Dermis microvascular lymphatic vessel endothelial cell (primary cell): Measurements from ENCODE around the gene C11orf54. TPM values are rescaled to one million over a fixed set of nuclear protein-coding genes. Genes with fewer than 3 reads are reported as not detected.
"Not testable (repeated sequence)": the region's sequence is repeated elsewhere in the genome, so short reads cannot be mapped to it uniquely, and the experiment has no call there.

Source experiments
- DNase-seq, 2 donors: peaks; one replicate each; pipeline versions ENCODE4 v3.0.0 to v3.0.0-alpha.2; 2010; ENCODE audit warnings: low read depth in 2 of 2
- total RNA-seq: library from RNA; depleted of rRNA; stranded (reverse); fragments of >200 nt; gene quantifications from 2 replicates; pipeline ENCODE4 v1.2.1, GENCODE V29; 2014

Gene C11orf54
- total RNA-seq, 1 donor from 2014 or later: 9.2 TPM

DNA sequence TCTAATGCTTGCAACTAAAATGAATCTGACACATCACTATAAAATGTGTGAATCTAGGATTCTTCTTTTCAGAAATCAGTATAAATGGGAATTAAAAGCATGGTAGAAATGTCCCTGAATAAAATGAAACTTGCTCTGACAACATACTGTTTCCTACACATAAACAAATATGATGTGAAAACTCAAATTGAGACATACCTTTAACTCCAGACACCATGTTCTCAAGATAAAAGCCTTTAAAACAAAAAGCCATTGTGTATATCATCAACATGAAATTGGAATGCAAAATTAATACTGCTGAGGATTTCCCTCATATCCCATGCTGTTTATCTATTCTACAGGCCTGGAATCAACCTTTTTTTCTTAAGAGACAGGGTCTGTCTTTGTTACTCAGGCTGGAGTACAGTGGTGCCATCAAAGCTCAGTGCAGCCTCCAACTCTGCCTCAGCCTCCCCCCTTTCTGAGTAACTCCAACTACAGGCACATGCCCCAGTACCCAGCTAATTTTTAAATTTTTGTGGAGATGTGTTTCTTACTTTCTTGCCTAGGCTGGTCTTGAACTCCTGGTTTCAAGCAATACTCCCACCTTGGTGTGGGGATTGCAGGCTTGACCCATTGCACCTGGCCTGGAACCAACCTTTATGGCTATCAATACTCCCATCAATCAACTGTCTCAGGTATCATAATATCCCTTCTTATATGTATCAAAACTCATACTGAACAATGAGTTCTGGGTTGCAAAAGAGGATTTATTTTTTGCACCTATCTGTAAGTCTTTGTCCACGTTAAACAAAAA is 6.8 kb upstream of the C11orf54 start:
- no peak for DNase-seq

DNA sequence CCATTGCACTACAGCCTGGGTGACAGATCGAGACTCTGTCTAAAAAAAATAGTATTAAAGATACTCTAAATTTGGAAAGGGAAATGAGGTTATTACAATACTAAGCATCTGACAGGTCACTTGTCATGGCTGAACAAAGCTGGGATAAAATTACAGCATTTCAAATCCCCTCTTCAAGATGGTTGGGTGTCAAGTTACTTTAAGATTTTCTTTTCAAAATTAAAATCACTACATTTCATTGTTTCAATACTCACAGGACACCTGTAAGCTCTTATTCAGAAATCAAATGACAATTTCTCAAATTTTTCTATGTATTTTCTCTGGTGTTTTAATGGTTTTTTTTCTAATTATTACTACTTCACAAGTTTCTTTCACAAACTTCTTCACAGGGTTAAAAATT is 5.8 kb upstream of the C11orf54 start:
- no peak for DNase-seq

DNA sequence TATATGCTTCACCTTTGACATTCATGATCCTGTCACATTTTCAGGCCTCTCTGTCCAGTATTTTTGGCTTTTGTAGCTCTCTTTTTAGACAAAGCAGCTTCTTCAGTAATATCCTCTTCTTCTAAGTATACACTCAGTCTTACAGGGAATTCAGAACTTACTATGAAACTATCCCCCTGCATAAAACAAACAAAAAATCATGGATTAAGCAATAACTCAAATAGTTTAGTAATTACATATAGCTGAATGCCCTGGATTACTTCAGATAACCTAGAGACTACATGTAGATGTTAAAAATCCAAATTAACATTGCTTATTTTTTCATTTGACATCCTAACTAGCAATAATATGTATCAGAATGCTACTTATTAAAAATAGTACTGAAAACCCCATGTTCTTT is 5.3 kb upstream of the C11orf54 start:
- DNase-seq: no peak

DNA sequence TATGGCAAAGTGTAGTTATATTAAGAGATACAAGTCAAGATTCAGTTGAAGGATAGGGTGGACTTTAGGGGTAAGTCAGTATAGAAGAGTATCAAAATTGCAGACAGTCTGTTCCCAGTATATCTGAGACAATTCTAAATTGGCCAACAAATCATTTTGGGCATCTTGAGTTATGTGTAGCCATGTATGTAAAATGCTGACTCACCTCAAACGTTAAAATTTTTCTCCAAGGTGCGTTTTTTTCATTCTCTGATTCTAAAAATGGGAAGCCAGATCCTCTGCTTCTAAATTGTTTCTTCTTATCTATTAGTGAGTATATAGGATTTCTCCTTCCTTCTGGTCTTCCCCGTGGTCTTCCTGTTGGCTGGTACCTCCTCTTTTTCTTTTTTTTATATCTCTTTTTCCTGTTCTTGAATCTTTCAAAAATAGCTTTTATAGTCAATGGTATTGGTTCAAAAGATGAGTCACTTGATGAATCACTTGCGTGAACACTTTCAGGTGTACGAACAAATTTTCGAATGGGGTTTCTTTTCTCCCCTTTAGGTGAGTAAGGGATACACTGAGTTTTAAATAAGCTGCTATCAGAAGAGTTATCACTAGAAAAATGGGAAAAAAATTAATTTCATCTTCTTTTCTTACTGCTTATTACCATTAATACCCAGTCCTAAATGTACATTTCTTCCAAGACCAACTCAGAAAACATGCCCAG is 3.4 kb upstream of the C11orf54 start:
- DNase-seq: peak in 1 of 2 donors; percentile 52

DNA sequence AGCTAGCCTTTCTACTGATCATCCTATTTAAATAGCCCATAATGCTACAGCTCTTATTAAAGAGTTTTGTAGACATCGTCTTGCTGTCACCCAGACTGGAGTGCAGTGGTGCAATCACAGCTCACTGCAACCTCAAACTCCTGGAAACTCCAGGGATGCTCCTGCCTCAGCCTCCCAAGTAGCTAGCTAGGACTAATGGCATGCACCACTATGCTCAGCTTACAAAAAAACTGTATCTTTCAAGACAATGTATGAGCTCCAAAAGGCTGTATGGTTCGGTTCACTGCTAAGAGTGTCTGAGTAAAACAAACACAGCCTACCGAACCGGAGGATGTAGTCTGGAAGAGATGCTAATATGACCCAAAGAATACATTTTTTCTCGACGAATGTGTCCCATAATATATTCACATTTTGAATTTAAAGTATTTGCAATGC is 2.8 kb upstream of the C11orf54 start:
- peak in 1 of 2 donors; percentile 12 for DNase-seq

DNA sequence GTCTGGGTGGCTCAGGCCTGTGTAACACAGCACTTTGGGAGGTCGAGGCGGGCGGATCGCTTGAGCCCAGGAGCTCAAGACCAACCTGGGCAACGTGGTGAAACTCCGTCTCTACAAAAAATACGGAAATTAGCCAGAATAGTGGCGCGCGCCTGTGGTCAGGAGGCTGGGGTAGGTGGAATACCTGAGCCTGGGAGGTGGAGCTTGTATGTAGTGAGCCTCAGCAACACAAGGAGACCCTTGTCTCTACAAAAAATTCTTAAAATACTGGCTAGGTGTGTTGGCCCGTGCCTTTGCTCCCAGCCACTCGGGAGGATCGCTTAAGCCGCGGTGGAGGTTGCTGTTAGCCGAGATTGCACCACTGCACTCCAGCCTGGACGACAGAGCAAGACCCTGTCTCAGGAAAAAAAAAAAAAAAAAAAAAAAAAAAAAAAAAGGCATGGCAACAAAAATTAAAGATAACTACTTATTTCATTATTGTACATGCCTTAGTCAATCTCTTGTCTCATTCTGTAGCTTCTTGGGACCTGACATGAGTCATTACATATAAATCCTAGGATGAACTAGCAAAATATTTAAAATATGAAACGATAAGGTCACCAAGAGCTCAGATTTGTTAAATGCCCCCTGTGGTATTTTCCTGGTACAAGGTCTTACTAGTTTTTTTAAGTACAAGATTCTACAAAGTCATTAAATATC is 1.3 kb upstream of the C11orf54 start:
- DNase-seq: peak in 1 of 2 donors; percentile 21

DNA sequence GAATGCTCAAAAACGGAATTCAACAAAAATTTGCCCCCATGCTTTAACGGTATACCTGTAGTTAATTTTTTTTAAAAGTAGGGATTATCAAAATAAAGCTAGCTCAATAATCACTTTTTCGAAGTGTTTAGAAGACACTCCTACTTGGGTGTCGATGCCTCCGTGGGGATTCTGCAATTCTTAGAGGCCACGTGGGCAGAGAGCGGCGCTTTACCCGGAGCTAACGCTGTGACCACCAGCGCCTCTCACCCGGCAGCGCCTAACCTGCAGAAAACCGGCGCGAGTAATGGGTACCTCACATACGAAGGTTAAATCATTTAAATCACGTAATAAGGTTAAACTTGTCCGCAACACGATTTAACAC is 760 bp upstream of the C11orf54 start:
- DNase-seq: peak in 1 of 2 donors; percentile 73

DNA sequence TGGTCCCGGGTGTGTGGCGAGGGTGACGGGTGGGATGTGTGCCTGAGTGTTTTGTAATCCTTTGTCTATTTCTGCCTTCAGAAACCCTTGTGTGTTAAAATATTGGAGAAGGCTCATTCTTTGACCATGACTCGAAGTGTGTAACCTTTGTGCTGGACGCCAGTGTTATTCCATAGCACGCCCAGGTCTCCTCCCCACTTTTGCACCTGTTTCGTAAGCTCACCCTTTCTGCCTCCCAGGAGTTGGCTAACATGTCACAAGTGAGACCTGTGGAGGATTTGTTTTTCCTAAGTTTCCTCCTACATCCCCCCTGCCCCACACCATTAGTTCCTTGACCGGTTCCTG is 382 bp downstream of the C11orf54 start:
- DNase-seq: peak; percentile 61 to 75

DNA sequence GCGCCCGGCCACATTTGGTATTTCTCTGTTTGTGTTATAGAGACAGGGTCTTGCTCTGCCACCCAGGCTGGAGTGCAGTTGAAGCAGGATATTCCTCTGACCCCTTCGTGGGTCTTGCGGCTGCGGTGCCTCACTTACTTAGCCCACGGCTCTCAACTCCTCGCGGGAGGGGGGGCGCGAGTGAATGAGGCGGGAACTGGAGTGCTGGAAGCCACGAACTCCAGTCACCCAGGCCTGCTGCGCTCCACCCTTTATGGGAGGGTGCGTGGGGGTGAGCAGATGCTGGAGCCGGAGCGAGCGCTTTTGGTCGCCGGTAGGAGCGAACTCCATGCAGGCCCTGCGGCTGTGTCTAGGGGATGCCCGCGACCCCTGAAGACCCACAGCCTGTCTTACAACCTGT is 1.8 kb downstream of the C11orf54 start:
- DNase-seq: no peak

DNA sequence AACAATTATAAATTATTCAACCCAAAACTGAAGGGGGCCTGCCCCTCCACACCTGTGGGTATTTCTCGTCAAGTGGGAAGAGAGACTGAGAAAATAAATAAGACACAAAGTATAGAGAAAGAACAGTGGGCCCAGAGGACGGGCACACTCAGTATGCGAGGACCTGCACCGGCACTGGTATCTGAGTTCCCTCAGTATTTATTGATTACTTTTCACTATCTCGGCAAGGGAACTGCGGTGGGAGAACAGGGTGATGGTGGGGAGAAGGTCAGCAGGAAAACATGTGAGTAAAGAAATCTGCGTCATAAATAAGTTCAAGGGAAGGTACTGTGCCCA is 3.2 kb downstream of the C11orf54 start:
- no peak for DNase-seq

DNA sequence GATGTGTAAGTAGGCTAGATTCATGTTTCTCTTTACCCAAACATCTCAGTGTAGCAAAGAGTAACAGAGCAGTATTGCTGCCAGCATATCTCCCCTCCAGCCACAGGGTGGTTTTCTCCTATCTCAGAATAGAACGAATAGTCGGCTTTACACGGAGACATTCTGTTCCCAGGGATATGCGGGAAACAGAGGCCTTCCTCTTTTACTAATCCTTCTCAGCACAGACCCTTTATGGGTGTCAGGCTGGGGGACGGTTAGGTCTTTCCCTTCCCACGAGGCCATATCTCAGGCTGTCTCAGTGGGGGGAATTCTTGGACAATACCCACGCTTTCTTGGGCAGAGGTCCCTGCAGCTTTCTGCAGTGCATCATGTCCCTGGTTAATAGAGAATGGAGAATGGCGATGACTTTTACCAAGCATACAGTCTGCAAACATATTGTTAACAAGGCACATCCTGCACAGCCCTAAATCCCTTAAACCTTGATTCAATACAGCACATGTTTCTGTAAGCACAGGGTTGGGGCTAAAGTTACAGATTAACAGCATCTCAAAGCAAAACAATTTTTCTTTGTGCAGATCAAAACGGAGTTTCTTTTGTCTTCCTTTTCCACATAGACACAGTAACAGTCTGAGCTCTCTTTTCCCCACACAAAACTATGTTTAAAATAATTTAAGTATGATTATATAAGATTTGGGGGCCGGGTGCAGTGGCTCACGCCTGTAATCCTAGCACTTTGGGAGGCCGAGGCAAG is 3.7 kb downstream of the C11orf54 start:
- DNase-seq: not testable (repeated sequence)

DNA sequence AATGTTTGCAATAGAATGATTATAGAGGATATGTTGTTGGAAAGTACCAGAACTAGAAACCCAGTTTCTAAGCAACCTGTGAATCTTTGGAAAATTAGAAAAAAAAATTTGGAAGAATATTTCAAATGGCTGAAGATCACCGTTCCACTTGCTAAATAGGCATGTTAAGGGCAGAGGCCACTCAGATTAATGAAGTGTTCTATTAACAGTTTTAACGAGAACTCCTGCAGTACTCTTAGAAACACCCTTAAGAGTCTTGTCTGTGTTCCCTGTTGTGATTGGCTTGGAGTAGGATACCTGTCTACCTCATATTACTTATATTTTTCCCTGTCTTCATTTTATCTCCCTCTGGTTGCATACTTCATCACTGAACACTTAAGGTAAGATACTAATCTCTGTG is 4.6 kb downstream of the C11orf54 start:
- DNase-seq: no peak

DNA sequence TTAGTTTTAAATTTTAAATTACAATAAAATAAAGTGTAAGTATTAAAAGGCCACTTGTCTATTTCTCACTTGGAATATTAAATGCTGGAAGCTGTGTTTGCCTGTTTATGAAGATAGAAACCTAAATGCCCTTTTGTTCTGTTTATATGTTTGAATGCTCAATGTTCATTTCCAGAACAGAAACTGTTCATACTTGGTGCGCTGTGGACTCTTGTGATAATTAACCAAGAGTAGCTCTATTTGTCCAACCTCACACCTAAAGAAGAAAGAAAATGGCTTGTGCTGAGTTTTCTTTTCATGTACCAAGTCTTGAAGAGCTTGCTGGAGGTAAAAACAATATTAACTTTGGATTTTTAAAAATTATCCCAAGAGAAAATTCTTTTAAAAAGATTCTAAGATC is 5.7 kb downstream of the C11orf54 start:
- no peak for DNase-seq

DNA sequence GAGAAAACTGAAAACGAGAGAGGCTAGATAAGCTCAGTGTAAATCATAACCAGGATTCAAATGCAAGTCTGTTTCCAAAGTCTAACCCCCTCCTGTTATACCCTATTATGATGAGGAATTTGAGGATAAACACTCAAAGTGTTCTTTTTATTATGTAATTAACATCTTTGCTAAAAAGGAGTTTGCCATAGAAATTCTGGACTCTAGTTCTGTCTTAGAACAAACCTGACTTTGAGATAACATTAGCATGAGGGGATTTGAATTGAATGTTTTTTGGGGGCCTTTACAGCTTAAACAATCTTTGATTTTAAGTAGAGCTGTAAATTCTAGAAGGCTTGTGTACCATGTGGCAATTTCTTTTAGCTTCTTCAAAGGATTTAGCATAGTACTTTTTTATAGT is 9.5 kb downstream of the C11orf54 start:
- DNase-seq: no peak

DNA sequence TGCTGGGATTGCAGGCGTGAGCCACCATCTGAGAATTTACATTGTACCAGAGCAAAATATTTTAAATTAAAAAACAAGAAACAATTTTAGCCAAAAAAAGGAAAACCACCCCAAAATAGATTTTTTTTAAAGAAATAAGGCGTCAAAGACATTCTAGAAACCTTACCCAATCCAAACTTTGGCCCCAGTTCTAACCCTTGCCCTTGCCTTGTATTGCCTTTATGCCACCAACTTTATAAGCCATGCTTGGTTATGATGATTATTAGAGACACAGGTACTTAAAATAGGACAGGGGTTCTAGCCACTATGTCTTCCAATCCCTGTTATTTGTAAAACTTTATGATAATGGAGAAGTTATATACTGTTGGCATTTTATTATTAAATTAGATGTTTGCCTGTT is 11.8 kb downstream of the C11orf54 start:
- no peak for DNase-seq

DNA sequence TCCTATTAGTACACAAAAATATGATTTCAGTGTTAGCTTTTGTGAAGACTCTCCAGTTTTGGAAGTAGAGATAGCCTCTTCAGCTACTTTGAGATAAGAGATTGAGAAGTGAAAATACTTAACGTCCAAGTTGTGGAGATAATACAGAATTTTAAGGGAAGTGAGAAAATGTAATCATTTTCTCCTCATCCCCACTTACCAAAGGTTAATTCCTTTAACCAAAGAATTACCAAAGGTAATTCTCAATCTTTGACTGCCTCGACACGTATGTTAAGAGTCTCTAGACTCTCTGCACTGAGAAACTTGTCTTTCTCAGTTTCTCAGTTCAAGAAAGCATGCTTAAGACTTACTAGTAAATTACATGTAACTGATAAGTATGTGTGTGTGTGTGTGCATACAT is 15.3 kb downstream of the C11orf54 start:
- no peak for DNase-seq

DNA sequence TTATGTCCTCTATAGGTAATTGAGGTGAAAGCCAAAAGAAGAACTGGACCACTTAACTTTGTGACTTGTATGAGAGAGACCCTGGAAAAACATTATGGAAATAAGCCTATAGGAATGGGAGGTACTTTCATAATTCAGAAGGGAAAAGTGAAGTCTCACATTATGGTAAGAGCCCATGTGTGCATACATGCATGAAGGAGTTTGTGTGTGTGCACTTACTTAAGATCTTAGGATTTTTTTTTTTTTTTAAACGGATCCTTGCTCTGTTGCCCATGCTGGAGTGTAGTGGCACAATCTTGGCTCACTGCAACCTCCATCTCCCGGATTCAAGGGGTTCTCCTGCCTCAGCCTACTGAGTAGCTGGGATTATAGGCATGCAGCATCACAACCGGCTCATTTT is 15.8 kb downstream of the C11orf54 start:
- no peak for DNase-seq

DNA sequence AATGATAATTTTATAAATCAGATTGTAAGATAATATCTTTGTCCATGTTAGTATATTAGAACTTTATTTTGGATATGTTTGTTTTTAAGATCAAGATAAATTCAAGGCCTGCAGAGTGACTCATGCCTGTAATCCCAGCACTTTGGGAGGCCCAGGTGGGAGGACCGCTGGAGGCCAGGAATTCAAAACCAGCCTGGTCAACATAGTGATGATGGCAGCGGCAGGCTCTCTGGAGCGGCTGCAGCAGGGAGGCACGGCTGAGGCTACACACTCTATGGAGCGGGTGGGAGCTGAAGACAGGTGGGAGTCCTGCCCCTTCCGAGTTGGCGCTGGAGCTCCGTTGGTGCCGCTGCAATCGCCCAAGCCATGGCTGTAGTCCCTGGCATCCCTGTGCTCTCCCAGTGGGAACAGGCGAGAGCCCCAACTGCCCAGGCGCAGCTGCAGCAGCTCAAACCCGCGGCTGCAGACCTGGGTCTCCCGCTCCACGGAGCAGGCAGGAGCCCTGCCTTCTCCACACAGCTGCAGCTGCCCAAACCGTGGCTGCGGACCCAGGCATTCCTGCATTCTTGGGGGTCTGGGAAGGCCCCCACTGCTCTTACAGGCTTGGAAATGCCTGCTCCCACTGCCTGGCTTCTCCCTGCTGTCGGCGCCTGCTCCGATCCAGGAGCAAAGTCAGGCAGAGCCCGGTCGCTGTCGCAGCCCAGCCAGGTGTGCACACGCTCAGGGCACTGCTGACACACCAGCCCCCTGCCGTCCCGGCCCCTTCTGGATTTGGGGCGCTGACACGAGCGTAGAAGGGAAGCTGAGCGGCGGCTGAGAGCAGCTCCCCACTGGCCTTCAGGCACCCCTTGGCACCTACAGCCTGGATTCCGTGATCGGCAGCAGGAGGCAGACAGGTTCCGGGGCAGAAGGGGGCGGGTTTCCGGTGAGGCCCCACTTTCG is 16.7 kb downstream of the C11orf54 start:
- DNase-seq: no peak

DNA sequence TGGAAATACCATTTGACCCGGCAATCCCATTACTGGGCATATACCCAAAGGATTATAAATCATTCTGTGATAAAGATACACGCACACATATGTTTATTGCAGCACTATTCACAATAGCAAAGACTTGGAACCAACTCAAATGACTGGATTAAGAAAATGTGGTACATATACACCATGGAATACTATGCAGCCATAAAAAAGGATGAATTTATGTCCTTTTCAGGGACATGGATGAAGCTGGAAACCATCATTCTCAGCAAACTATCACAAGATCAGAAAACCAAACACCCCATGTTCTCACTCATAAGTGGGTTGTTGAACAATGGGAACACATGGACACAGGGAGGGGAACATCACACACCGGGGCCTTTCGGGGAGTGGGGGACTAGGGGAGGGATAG is 17.7 kb downstream of the C11orf54 start:
- DNase-seq: not testable (repeated sequence)

DNA sequence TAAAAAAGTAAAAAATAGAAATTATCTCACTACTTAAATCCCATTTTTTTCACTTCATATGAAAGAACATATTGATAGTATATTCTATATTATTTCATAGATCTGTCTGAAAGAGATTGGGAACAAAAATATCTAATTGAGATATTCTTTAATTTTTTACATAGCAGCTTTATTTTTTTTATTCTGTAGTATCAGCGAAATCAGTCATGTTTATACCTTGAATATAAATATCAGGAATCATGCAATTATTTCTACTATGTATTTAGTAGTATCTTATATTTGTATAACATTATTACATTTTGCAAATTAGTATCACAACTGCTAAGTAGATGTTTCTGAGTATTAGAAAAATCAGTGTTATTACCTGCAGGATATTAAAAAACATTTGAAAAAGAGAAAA is 20.4 kb downstream of the C11orf54 start:
- DNase-seq: no peak

DNA sequence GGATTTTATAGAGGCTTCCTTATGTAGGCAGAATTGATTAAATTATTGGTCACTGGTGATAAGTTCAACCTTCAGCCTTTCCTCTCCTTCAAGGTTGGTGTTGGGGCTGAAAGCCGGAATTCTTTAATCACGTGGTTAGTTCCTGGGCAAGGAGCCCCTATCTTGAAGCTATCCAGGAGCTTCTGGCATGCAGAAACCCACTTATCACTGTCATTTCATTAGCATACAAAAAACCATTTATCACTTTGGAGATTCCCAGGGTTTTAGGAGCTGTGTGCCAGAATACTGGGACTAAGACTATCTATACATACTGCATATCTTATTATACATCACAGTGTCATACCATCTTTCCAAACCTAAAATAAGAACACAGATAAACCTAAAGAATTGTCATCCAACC is 24.1 kb downstream of the C11orf54 start:
- no peak for DNase-seq
